Measurements from ENCODE around the gene GPR89A.
"Not testable (repeated sequence)": the region's sequence is repeated elsewhere in the genome, so short reads cannot be mapped to it uniquely, and the experiment has no call there.

Gene GPR89A

DNA sequence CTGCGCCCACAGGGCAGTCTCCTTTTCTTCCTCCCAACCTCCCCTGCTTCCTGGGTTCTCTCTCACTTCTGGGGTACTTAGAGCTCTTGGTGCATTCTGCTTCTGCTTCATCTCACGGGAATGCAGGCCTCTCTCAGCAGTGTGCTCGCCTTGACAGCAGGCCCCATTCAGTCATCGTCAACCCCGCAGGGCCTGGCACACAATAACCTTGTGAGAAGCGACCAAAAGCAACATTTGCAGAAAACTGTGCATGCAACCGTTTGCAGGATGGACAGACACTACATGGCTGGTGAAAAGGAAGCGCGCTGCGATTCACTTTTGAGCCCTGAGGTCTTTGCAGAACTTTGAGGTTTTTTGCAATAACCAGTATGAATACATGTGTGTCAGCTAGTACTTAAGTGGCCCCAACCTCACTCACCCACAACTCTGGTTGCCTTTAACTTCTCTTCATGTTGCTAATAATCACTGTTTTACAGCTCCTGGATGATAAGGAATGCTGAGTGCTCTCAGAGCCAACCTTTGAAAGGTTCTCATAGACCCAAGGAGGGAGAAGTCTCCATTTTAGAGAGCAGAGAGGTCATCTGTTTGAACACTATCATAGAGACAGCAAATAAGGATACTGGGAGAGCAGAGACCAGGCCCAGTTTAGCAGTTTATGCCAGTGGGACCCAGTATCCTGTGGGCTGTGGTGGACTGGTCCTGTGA, 109.0 kb downstream of the GPR89A start:
- no peak for DNase-seq

DNA sequence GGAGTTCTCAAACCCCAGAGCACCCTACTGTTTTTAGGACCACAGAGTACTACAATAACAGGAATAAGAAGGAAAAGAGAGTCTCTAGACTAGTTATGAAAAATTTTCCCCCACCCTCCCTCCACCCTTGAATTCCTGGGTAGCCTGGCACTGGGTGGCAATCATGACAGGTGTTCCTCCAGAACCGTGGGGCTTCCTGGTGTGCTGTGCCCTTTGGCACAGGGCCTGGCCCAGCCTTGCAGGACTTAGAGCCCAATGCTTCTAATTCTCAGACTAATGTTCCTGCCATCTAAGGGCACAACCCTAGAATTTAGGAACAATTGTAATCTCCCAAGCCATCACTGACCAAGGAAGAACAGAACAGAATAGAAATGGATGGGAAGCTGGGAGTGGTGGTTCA, 110.0 kb downstream of the GPR89A start:
- no peak for DNase-seq

- DNase-seq: not testable (repeated sequence)
Observed at GRCh38 chr1:145718465-145718864, 110.7 kb downstream of the GPR89A start.

DNA sequence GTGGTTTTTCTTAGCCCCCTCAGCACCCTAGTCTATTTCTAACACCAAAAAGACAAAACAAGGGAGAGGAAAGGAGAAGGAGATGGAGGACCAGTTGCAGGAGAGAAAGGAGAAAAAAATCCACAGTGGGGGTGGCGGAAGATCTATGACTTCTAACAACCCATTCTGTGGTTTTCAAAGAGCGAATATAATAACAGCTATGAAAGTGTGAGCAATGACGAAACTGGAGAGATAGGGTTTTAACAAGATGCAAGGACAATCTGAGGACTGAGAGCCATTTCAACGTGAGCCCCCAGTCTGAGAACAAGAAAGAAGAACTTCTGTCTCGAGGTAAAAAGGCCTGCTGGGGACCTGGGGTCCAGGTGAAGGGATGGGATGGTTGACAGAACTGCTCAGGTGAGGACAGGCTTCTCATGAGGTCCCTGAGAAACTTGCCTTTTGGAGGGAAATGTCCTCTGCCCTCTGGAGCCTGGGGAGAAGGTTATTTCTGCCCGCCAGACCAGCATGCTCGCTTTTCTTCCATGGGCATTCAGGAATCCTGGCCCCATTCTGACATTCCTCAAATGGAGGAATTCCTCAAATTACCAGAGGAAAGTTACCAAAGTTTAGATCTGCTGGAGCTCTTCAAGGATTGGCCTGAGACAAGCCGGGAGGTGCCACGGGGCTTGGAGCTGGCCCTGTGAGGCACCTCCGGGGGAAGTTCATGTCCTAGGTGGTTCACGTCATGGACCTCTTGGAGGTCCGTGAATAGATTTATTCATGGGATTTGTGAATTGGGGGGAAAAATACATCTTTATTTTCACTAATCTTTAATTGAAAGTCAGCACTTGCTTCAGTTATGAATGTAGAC, 111.7 kb downstream of the GPR89A start, which contains the start of gene CD160:
TSS of gene CD160 (plus strand) at position 270 of the 850 bp plus-strand sequence. CDS start 8,829 bp downstream, outside the sequence.
- no peak for DNase-seq

Data from nucleus accumbens (tissue), 56 donors.